ENCODE measurements around the gene CDH13. TPM values are rescaled to one million over a fixed set of nuclear protein-coding genes. Genes with fewer than 3 reads are reported as not detected.

Gene CDH13
- total RNA-seq, 1 donor from 2014 or later, result not detected

DNA sequence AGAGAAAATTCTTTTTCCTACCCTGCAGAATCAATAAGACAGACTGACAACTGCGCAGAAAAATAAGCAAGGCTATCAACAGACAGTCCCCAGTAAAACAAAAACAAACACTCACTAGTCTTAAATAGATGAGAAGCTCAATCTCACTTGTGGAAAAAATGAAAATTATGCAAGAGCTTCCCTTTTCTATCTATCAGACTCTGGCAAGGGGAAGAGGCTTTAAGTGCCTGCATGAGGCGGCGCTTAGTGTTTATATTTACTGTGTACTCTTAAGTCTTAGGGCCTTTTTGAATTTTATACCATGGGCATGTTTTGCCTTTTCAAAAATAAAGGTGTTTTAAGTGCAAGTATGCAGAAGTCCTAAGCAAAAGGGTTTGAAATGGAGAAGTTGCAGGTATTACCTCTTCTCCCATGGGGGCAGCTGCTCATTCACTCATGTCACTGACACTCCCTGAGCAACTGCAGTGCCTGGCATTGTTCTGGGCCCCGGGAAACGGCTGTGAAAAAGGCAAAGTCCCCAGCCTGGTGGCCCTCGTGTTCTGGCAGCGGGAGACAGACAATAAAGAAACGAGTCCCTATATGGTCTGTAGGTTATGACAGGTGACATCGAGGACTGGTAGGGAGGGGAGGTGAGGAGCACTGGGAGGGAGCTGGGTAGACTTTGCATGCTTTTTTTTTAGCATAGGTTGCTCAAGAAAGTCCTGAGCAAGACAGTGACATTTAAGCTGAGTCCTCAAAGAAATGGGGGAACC is 1216.2 kb downstream of the CDH13 start:
- intact Hi-C loops (cut with micrococcal nuclease), result no loop called here

DNA sequence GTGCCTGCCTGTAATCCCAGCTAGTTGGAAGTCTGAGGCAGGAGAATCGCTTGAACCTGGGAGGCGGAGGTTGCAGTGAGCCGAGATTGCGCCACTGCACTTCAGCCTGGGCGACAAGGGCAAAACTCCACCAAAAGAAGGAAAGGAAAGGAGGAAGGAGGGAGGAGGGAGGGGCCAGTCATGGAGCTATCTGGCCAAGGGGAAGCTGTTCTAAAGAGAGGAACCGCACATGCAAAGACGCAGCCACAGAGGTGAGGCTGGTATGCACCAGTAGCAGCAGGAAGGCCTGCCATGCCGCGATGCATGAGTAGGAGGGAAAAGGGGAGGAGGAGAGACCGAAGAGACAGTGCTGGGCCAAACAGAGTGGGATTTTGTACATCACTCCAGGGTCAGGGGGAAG is 1216.9 kb downstream of the CDH13 start:
- intact Hi-C loops (cut with micrococcal nuclease), result no loop called here

GRCh38 chr16:83845263-83845662 is 1218.5 kb downstream of the CDH13 start:
- intact Hi-C loops (cut with micrococcal nuclease), result no loop called here

GRCh38 chr16:83847371-83848225 is 1220.8 kb downstream of the CDH13 start:
- intact Hi-C loops (cut with micrococcal nuclease), result no loop called here

GRCh38 chr16:83849421-83849820 is 1222.7 kb downstream of the CDH13 start:
- intact Hi-C loops (cut with micrococcal nuclease), result no loop called here
